ENCODE measurements around the gene CFAP20DC. TPM values are rescaled to one million over a fixed set of nuclear protein-coding genes. Genes with fewer than 3 reads are reported as not detected.

CFAP20DC gene
- total RNA-seq, 4 donors from 2014 or later = not detected

DNA sequence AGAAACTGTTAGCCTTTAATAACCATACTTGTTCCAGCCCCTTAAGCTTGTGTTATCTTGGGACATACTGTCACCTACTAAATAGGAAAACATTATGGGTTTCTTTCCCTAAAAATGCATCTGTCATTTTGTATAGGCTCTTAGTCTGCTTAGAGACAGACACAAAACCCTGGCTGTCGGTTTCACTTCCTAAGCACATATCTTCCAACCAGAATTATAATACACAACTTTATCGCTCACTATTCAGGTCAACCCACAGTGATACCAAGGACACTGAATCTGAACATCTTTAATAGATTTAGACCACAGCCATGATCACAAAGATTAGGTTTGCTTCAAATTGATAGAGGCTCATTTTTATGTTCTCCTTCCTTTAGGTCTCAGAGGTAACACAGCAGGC is 111.8 kb downstream of the CFAP20DC start:
- no peak for DNase-seq
- Histone ChIP-seq H3K4me3 (no peak overlapping the region), H3K27ac (no peak overlapping the region), H3K27me3 (no peaks in the 10 kb centered on the region), H3K36me3 (no peaks in the 10 kb centered on the region), H3K9me3 (no peaks in the 10 kb centered on the region), H3K4me1 (no peaks in the 10 kb centered on the region)
- TF ChIP-seq CTCF (IDR thresholded peaks at IDR 0.05 in 4 of 5, conservative IDR thresholded peaks at IDR 0.05 in 1 of 5) (no peak), POLR2A (IDR thresholded peaks at IDR 0.05) (no peak)
- in situ Hi-C loops (cut with MboI; ENCODE audit: low sequenced_read_pairs in 4 of 4) (no loop called here), intact Hi-C loops (cut with DNase I; ENCODE audit: low total_unique reads) (no loop called here)
- no peak for ATAC-seq

DNA sequence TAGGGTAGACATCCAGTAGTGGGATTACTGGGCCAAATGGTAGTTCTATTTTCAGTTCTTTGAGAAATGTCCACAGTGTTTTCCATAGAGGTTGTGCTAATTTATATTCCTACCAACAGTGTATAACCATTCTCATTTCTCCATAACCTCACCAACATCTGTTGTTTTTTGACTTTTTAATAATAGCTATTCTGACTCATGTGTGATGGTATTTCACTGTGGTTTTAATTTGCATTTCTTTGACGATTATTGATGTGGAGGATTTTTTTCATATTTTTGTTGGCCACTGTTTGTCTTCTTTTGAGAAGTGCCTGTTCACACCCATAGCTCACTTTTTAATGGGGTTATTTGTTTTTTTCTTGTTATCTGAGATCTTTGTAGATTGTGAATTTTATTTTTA is 125.2 kb downstream of the CFAP20DC start:
- H3K27ac ChIP-seq = no peak overlapping the region
- ATAC-seq (no peak), DNase-seq (no peak)
- no peak for TF ChIP-seq CTCF (IDR thresholded peaks at IDR 0.05 in 4 of 5, conservative IDR thresholded peaks at IDR 0.05 in 1 of 5)
- TF ChIP-seq POLR2A (IDR thresholded peaks at IDR 0.05) = no peak
- no peaks in the 10 kb centered on the region for H3K9me3 ChIP-seq
- no peaks in the 10 kb centered on the region for H3K27me3 ChIP-seq
- in situ Hi-C loops (cut with MboI; ENCODE audit: low sequenced_read_pairs in 4 of 4) = no loop called here
- no peak overlapping the region for H3K4me3 ChIP-seq
- H3K4me1 ChIP-seq = no peaks in the 10 kb centered on the region
- H3K36me3 ChIP-seq = no peaks in the 10 kb centered on the region
- intact Hi-C loops (cut with DNase I; ENCODE audit: low total_unique reads) = no loop called here

GRCh38 chr3:58900386-58900785 is 149.4 kb downstream of the CFAP20DC start:
- DNase-seq (no peak), ATAC-seq (no peak)
- intact Hi-C loops (cut with DNase I; ENCODE audit: low total_unique reads) = no loop called here
- Histone ChIP-seq H3K4me3 (no peak overlapping the region), H3K27ac (no peak overlapping the region), H3K9me3 (no peaks in the 10 kb centered on the region), H3K27me3 (no peaks in the 10 kb centered on the region), H3K36me3 (no peaks in the 10 kb centered on the region), H3K4me1 (no peaks in the 10 kb centered on the region)
- TF ChIP-seq POLR2A (IDR thresholded peaks at IDR 0.05) (no peak), CTCF (IDR thresholded peaks at IDR 0.05 in 4 of 5, conservative IDR thresholded peaks at IDR 0.05 in 1 of 5) (no peak)
- in situ Hi-C loops (cut with MboI; ENCODE audit: low sequenced_read_pairs in 4 of 4) = no loop called here

DNA sequence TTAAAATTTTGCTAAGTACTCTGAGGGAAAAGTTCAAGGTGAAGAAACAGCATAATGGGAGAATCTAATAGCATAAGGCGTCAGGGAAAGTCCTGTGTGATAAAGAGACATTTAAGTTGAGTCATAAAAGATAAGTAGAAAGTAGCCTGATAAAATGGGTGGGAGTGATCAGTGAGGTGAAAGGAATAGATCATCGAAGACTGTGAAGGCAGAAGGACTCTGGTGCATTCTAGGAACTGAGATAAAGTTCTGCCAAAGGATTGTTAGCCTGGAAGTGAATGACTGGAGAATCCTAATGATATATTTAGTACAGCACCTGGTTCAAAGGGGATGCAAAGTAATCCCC is 149.9 kb downstream of the CFAP20DC start:
- Histone ChIP-seq H3K27ac (no peak overlapping the region), H3K36me3 (no peaks in the 10 kb centered on the region), H3K27me3 (no peaks in the 10 kb centered on the region), H3K4me1 (no peaks in the 10 kb centered on the region), H3K4me3 (no peak overlapping the region), H3K9me3 (no peaks in the 10 kb centered on the region)
- DNase-seq = no peak
- no peak for TF ChIP-seq POLR2A (IDR thresholded peaks at IDR 0.05)
- TF ChIP-seq CTCF (IDR thresholded peaks at IDR 0.05 in 4 of 5, conservative IDR thresholded peaks at IDR 0.05 in 1 of 5) = no peak
- in situ Hi-C loops (cut with MboI; ENCODE audit: low sequenced_read_pairs in 4 of 4) = no loop called here
- intact Hi-C loops (cut with DNase I; ENCODE audit: low total_unique reads) = no loop called here
- ATAC-seq = no peak

DNA sequence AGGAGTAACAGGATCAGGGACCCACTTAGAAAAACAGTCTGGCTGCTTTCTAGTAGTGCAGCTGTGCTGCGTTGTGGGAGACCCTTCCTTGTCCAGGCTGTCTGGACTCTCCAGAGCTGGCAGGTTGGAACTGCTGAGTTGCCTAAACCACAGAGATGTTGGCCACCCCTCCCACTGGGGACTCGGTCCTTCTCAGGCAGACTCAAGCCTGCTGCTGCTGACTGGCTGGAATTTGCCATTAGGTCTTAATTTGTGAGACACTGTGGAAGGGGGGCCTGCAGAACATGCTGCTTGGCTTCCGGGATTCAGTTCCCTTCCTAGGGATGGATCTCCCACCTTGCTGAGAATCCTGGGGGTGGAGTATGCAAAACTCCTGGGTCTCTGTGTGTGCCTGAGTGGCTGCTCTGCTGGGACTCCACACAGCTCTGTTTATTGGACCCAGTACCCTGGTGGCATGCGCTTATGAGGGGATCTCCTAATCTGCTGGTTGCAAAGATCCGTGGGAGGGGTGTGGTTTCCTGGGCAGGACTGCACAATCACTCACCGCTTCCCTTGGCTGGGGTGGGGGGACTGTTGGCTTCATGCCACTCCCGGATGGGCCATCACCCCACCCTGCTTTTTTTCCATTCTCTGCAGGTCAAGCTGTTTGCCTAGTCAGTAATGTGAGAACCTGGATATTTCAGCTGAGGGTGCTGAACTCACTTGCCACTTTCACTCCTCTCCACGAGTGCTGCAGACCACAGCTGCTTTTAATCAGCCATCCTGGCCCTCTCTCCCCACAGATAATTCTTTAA is 150.5 kb downstream of the CFAP20DC start:
- intact Hi-C loops (cut with DNase I; ENCODE audit: low total_unique reads) = no loop called here
- Histone ChIP-seq H3K4me3 (no peak overlapping the region), H3K4me1 (no peaks in the 10 kb centered on the region), H3K27me3 (no peaks in the 10 kb centered on the region), H3K9me3 (no peaks in the 10 kb centered on the region), H3K27ac (peak overlapping the region in 1 of 4 donors; percentile 49), H3K36me3 (no peaks in the 10 kb centered on the region)
- ATAC-seq (peak; percentile 44 to 56), DNase-seq (peak in 1 of 2 donors; percentile 18)
- TF ChIP-seq CTCF (IDR thresholded peaks at IDR 0.05 in 4 of 5, conservative IDR thresholded peaks at IDR 0.05 in 1 of 5) (no peak), POLR2A (IDR thresholded peaks at IDR 0.05) (no peak)
- in situ Hi-C loops (cut with MboI; ENCODE audit: low sequenced_read_pairs in 4 of 4) = no loop called here

Measured in gastrocnemius medialis (tissue), 4 donors.